Muscle of leg (tissue), 11 donors: Measurements from ENCODE around the gene NATD1. TPM values are rescaled to one million over a fixed set of nuclear protein-coding genes. Genes with fewer than 3 reads are reported as not detected.

Experiments used
- DNase-seq: peaks from one replicate; pipeline ENCODE4 v3.0.0; 2013
- H3K27ac ChIP-seq: one replicate; pipeline ENCODE4 v1.5.1; 2013; ENCODE audit warnings: mild to moderate bottlenecking, low read length, control low read depth
- H3K27me3 ChIP-seq: one replicate; pipeline ENCODE4 v1.6.1; 2013; ENCODE audit warnings: low read length; ENCODE audit not compliant: control insufficient read depth, insufficient read depth
- H3K36me3 ChIP-seq: one replicate; pipeline ENCODE4 v1.6.1; 2013; ENCODE audit warnings: low read length; ENCODE audit not compliant: control insufficient read depth, insufficient read depth
- H3K4me1 ChIP-seq: one replicate; pipeline ENCODE4 v1.6.1; 2013; ENCODE audit warnings: low read length; ENCODE audit not compliant: control insufficient read depth, insufficient read depth
- H3K4me3 ChIP-seq: one replicate; pipeline ENCODE4 v1.5.1; 2013; ENCODE audit warnings: low read length, control low read depth
- H3K9me3 ChIP-seq: replicated peaks from 2 replicates; pipeline ENCODE4 v1.6.1; 2013; ENCODE audit warnings: low read depth, low read length; ENCODE audit not compliant: control insufficient read depth
- WGBS: methylation state at CpG from one replicate; pipeline ENCODE4 v1.1.5; 2013; ENCODE audit warnings: missing lambda C conversion rate; ENCODE audit not compliant: insufficient coverage; 5-methylcytosine and 5-hydroxymethylcytosine counted together
- polyA plus RNA-seq, 8 donors: library from polyadenylated mRNA; unstranded; fragments of 120-200 nt; gene quantifications; one replicate each; pipeline versions ENCODE4 v1.2.1 to v1.2.3, GENCODE V29; 2013; ENCODE audit warnings: inconsistent platforms in 1 of 8, low replicate concordance in 1 of 8; ENCODE audit not compliant: insufficient read length in 8 of 8, insufficient read depth in 1 of 8
- total RNA-seq: library from RNA; stranded (reverse); fragments of 120-200 nt; gene quantifications from one replicate; pipeline ENCODE4 v1.2.4, GENCODE V29; 2013

Gene NATD1
- total and polyA plus RNA-seq, 9 donors = 8.7 to 17.2 (median 15.9) TPM

DNA sequence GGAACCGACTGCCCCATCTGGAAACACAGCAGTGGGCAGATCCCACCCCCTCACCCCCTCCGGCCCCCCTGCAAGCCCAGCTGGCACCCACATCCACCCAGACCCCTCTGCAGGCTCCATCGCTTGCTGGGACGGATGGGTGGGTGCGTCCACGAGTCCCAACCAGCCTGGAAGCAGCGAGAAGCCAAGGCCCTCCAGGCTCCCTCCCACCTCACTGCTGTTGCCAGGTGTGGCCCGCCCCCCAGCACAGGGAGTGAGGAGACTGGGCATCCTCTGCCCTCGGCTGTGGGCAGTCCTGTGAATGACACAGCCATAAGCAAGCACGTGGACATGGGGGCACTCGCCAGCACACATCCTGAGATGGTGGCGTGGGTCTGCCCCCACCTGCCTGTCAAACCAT, 50.7 kb downstream of the NATD1 start:
- Histone ChIP-seq H3K4me3 (no peak overlapping the region), H3K4me1 (peaks cover 30% of the 10 kb centered on the region), H3K27me3 (no peaks in the 10 kb centered on the region), H3K27ac (no peak overlapping the region), H3K36me3 (peaks cover 31% of the 10 kb centered on the region), H3K9me3 (no peaks in the 10 kb centered on the region)
- no peak for DNase-seq
- WGBS = 83% methylated on average over 7 of the region's 12 CpGs

DNA sequence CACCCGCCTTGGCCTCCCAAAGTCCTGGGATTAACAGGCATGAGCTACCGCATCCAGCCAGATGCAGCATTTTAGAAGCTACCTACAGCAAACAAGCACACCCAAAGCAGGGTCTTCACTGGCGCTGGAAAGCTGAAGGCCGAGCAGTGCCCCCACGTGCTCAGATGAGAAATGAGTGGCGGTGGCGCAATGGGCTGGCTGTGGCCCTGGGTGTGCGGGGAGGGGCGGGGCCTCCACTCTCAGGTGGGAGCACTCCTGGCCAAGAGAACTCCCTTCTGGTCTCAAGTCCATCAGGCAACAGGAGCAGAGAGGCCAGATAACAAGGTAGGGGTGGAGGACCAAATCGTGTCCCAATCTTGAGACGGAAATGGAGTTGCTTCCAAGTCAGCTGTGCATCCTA, 51.3 kb downstream of the NATD1 start:
- Histone ChIP-seq H3K9me3 (no peaks in the 10 kb centered on the region), H3K4me1 (peaks cover 33% of the 10 kb centered on the region), H3K4me3 (no peak overlapping the region), H3K27me3 (no peaks in the 10 kb centered on the region), H3K36me3 (peaks cover 37% of the 10 kb centered on the region), H3K27ac (no peak overlapping the region)
- WGBS = 86% methylated on average over 9 of the region's 11 CpGs
- no peak for DNase-seq

DNA sequence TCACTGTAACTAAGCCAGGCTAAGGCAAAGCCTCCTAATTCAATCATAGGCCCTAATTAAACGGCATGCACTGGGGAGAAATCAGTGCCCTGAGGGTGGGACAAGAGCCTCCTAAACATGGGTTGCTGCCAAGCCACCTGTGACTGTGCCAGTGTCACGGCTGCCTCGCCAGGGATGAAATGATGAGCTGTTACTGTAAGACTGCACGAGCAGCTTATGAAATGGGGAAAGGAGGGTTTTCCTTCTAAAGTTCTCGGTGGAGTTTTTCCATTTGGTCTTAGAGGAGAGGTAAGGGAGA, 52.0 kb downstream of the NATD1 start:
- H3K36me3 ChIP-seq = peaks cover 43% of the 10 kb centered on the region
- no peaks in the 10 kb centered on the region for H3K27me3 ChIP-seq

DNA sequence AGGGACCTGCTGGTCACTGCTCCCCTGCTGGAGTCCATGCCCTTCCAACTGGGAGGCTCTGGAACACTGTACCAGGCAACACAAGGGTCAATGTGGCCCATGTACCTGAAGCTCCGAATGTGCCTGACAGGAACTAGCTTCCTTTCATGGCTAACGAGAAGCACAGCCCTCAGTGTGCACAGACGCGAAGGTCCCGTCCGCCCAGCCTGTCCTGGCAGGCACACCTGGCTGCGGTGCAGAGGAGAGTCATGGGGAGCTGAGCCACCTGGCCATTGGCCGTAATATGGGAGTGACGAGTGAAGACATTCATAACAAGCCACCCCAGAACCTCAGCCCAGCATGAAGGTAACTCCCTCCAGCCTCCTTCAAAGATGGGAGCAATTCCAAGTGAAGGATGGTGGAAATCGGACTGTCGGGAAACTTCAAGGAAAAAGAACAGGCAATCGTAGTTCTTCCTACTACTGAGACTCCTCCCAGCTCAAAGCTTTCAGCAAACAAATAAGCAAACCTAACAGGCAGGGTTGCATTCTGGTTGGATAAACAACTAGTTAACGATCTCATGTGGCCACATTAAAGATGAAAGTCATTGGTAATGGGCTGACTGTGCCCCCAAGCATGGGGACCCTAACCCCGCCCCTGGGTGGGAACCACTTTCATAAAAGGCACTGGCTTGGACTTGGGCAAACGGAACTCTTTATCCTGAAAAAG, 52.5 kb downstream of the NATD1 start:
- Histone ChIP-seq H3K27ac (no peak overlapping the region), H3K4me3 (no peak overlapping the region), H3K27me3 (no peaks in the 10 kb centered on the region), H3K4me1 (peaks cover 34% of the 10 kb centered on the region), H3K9me3 (no peaks in the 10 kb centered on the region), H3K36me3 (peaks cover 47% of the 10 kb centered on the region)
- DNase-seq = no peak
- WGBS = 60% methylated on average over 6 of the region's 15 CpGs

More for the DNA sequence above, 52.0 kb downstream of the NATD1 start:
- H3K9me3 ChIP-seq = no peaks in the 10 kb centered on the region
- no peak for DNase-seq
- 36% methylated on average over 4 of the region's 5 CpGs for WGBS
- peaks cover 33% of the 10 kb centered on the region for H3K4me1 ChIP-seq
- no peak overlapping the region for H3K27ac ChIP-seq
- H3K4me3 ChIP-seq = no peak overlapping the region

DNA sequence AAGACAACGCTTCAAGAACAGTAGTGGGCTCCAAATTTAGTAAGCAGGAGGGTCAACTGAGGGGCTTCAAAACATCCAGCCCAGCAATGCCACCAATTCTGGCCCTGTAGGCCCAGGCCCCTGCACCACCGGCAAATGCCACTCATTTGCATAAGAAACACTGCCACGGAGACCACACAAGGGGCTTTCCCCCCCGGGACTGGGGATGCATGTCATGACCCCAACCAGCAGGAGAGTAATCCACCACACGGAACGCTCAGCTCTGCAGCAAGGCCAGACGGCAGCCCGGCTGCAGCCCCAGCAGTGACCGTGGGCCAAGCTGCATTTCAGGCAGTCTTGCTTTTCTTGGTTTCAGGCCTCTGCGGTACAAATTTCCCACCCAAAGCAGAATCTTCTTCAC, 53.4 kb downstream of the NATD1 start:
- H3K27ac ChIP-seq = no peak overlapping the region
- H3K4me3 ChIP-seq = no peak overlapping the region
- no peak for DNase-seq
- peaks cover 40% of the 10 kb centered on the region for H3K4me1 ChIP-seq
- no peaks in the 10 kb centered on the region for H3K9me3 ChIP-seq
- WGBS = 44% methylated on average over 7 of the region's 10 CpGs
- no peaks in the 10 kb centered on the region for H3K27me3 ChIP-seq
- peaks cover 50% of the 10 kb centered on the region for H3K36me3 ChIP-seq

DNA sequence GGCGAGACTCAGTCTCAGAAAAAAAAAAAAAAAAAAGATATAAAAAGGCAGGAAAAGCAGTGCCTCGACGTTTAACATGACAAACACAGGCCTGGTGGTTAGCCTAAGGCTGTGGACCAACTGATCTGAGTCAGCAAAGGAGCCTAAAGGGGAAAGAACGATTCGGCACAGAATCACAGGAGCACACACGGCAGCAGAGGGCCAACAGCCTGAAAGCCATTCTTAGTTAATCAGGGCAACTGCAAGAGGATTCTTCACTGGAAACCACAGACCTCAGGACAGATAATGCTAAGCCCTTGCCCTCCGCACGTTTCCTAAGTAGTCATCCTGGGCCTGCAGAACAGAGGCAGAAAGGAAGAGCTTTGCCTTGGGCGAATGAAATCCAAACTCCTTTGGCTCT, 53.9 kb downstream of the NATD1 start:
- peaks cover 43% of the 10 kb centered on the region for H3K4me1 ChIP-seq
- H3K4me3 ChIP-seq = no peak overlapping the region
- H3K27ac ChIP-seq = no peak overlapping the region
- 56% methylated on average over 7 of the region's 9 CpGs for WGBS
- no peaks in the 10 kb centered on the region for H3K9me3 ChIP-seq
- H3K36me3 ChIP-seq = peaks cover 50% of the 10 kb centered on the region
- no peak for DNase-seq
- H3K27me3 ChIP-seq = no peaks in the 10 kb centered on the region

DNA sequence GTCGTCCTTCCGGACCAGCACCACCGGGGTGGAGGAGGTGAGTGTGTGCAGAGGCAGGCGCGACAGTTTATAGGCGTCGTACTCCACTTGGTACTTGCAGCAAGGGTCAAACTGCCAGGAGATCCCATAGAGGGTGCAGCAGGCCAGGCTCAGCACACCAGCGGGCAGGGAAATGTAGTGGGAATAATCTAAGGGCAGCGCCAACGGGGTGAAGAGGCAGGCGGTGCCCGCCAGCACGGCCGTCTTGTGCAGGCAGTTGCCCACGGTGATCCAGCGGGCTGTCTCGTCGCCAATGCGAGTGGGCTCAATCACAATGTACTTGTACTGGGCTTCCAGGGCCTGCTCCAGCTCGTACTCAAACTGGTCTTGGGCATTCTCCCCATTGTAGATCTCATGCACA, 54.8 kb downstream of the NATD1 start:
- peaks cover 51% of the 10 kb centered on the region for H3K4me1 ChIP-seq
- no peak for DNase-seq
- H3K36me3 ChIP-seq = peaks cover 50% of the 10 kb centered on the region
- no peaks in the 10 kb centered on the region for H3K9me3 ChIP-seq
- WGBS = 93% methylated on average over 20 of the region's 20 CpGs
- H3K27me3 ChIP-seq = no peaks in the 10 kb centered on the region
- no peak overlapping the region for H3K27ac ChIP-seq
- no peak overlapping the region for H3K4me3 ChIP-seq

DNA sequence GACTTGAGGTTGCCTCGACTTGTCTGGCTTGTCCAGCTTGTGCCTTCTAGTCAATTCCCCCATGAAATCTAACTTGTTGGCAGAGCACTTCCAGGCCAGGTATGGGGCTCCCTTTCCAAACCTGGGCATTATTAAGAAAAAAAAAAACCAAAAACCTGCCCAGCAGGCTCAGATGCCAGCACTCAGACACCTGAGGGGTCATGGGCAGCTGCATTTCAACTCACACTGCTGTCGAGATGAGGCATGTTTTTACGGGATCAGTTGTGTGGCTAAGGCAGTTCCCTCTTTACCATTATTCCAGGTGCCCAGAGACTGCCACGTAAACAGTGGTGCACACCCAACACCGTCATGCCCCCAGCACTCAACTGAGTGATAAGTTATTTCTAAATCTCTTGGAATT, 57.1 kb downstream of the NATD1 start:
- DNase-seq = no peak
- Histone ChIP-seq H3K27me3 (no peaks in the 10 kb centered on the region), H3K27ac (no peak overlapping the region), H3K4me3 (no peak overlapping the region), H3K4me1 (peaks cover 61% of the 10 kb centered on the region), H3K36me3 (peaks cover 33% of the 10 kb centered on the region), H3K9me3 (no peaks in the 10 kb centered on the region)
- WGBS = 56% methylated on average over 1 of the region's 5 CpGs

DNA sequence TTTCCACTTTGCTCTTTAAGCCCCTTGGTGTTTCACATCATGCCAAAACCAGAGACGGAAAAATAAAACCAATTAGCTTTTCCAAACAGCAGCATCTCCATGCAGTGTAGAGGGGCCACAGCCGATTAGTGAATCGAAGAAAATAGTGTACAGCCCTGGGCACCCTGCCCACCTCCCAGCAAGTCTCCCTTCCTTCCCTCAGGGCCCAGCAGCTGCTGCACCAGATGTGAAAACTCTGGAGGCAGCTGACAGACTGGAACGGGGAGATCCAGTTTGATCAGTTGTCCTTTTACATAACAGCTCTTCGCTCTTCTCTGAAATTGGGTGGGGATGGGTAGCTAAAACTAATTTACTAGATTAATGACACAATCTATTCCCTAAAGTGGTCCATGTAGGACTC, 58.5 kb downstream of the NATD1 start:
- Histone ChIP-seq H3K27me3 (no peaks in the 10 kb centered on the region), H3K36me3 (peaks cover 33% of the 10 kb centered on the region), H3K4me1 (peaks cover 66% of the 10 kb centered on the region), H3K27ac (peak overlapping the region; percentile 80), H3K9me3 (no peaks in the 10 kb centered on the region), H3K4me3 (no peak overlapping the region)
- WGBS = 18% methylated on average over 3 of the region's 5 CpGs
- peak; percentile 94 for DNase-seq

DNA sequence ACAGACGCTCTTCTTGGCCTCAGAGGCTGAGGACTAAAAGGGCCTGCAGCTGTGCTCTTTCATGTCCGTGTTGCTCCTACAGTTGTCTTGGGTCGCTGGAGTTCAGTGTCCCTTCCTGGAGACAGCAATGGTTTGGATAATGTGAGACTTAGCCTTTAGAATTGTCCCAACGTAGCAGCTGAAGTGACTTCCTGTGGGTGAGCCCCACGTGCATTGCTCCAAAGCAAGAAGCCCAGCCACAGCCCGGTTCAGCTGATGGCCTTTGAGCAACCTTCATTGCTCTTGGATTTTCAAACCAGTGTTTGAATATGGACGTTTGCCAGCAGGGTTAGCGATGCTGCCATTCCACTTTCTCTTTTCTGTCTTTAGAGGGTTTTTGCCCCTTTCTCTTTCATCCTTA, 59.0 kb downstream of the NATD1 start:
- H3K36me3 ChIP-seq = peaks cover 36% of the 10 kb centered on the region
- no peaks in the 10 kb centered on the region for H3K27me3 ChIP-seq
- H3K4me1 ChIP-seq = peaks cover 63% of the 10 kb centered on the region
- peak overlapping the region; percentile 80 for H3K27ac ChIP-seq
- WGBS = 23% methylated on average over 6 of the region's 8 CpGs
- H3K4me3 ChIP-seq = no peak overlapping the region
- peak; percentile 79 for DNase-seq
- H3K9me3 ChIP-seq = no peaks in the 10 kb centered on the region

DNA sequence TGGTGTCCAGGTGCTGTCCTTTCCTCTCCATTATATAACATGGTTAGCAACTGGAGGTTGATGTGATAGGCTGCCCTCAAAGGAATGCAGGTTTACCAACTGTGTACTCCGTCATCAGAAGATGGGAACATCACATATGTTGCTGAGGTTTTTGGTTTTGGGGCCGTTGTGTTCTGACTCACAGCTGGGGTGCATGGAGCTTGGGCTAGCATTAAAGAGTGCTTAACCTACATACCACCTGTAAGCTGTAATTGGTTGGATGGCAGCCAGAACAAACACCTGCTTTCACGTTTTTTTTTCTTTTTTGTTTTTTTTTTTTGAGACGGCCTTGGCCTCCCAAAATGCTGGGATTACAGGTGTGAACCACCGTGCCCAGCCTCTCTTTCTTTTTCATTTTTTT, 60.2 kb downstream of the NATD1 start:
- H3K9me3 ChIP-seq = no peaks in the 10 kb centered on the region
- H3K4me3 ChIP-seq = no peak overlapping the region
- WGBS = 60% methylated on average over 3 of the region's 5 CpGs
- no peak overlapping the region for H3K27ac ChIP-seq
- H3K27me3 ChIP-seq = no peaks in the 10 kb centered on the region
- H3K36me3 ChIP-seq = peaks cover 35% of the 10 kb centered on the region
- DNase-seq = no peak
- H3K4me1 ChIP-seq = peaks cover 58% of the 10 kb centered on the region
